Adrenal gland (tissue), 12 donors: Measurements from ENCODE around the gene SOX1. TPM values are rescaled to one million over a fixed set of nuclear protein-coding genes. Genes with fewer than 3 reads are reported as not detected.

Experiments
- DNase-seq, 7 donors: peaks; one replicate each; pipeline ENCODE4 v3.0.0-alpha.2; 2019 to 2020
- H3K27ac ChIP-seq, 5 donors: fragments of 200-600 bp; sonication (generic) in 4 of 5; 1 replicate in 3 of 5; 2 replicates in 2 of 5; pipeline versions ENCODE4 v1.5.1 to v1.8.0; 2016 to 2020; ENCODE audit warnings: mild to moderate bottlenecking in 1 of 5
- H3K27me3 ChIP-seq: fragments of 200-600 bp; 2 replicates; pipeline ENCODE4 v1.8.0; 2021
- H3K36me3 ChIP-seq, 2 donors: fragments of 200-600 bp; replicated peaks in 1 of 2; 1 replicate in 1 of 2; 2 replicates in 1 of 2; pipeline versions ENCODE4 v1.5.1 to v1.8.0; 2018 to 2022
- H3K4me1 ChIP-seq, 2 donors: fragments of 200-600 bp; replicated peaks in 1 of 2; 1 replicate in 1 of 2; 2 replicates in 1 of 2; pipeline versions ENCODE4 v1.5.1 to v1.8.0; 2018 to 2021
- H3K4me3 ChIP-seq, 4 donors: fragments of 200-600 bp; sonication (generic) in 3 of 4; one replicate each; pipeline ENCODE4 v1.5.1; 2016 to 2018
- H3K9me3 ChIP-seq, 3 donors: fragments of 200-600 bp; sonication (generic) in 1 of 3; replicated peaks in 1 of 3; 1 replicate in 2 of 3; 2 replicates in 1 of 3; pipeline versions ENCODE4 v1.5.1 to v1.8.0; 2016 to 2021
- POLR2A ChIP-seq, 2 donors: fragments of 450-650 bp; IDR thresholded peaks; one replicate each; pipeline ENCODE4 v1.6.1; 2017; ENCODE audit warnings: antibody characterized with exemption in 2 of 2, mild to moderate bottlenecking in 2 of 2, moderate library complexity in 1 of 2
- WGBS, 4 donors: extraction: QIAGEN DNeasy Blood & Tissue Kit in 2 of 4; methylation state at CpG; one replicate each; pipeline versions ENCODE4 v1.1.5 to v1.1.7; 2013 to 2017; 5-methylcytosine and 5-hydroxymethylcytosine counted together
- intact Hi-C, 2 donors: fragments of 100-400 bp; cut with DNase I; formaldehyde crosslinking; loops; one replicate each; pipeline versions ENCODE4 v1.14.1 to v1.15.0; 2022 to 2023
- polyA plus RNA-seq, 3 donors: library from polyadenylated mRNA; stranded (reverse); fragments of 200-250 nt in 2 of 3; fragments of 350-450 nt in 1 of 3; fragmentation: Illumina TruSeq in 1 of 3; extraction: RNeasy Lipid Tissue Mini Kit (QIAGEN cat#74804) in 1 of 3; gene quantifications; one replicate each; pipeline ENCODE4 v1.2.3, GENCODE V29; 2013 to 2014
- total RNA-seq, 9 donors: library from RNA; depleted of rRNA in 4 of 9; stranded (reverse); fragments of >200 nt in 4 of 9; fragments of 120-200 nt in 1 of 9; fragmentation: NEBNext Ultra II Directional in 1 of 9; extraction: Animal tissue kit (Norgen Biotek cat#: 25700) in 1 of 9; gene quantifications; one replicate each; pipeline versions ENCODE4 v1.1.0 to v1.2.4, GENCODE V29; 2013 to 2023
- TF ChIP-seq, protein P1 (sequence below), 6 experiments: fragments of 450-650 bp in 4 of 6; fragments of 200-600 bp in 2 of 6; sonication (generic) in 1 of 6; IDR thresholded peaks; 1 replicate in 5 of 6; 2 replicates in 1 of 6; pipeline versions ENCODE4 v1.5.1 to v1.8.0; 2016 to 2021; ENCODE audit warnings: antibody characterized with exemption in 6 of 6, mild to moderate bottlenecking in 2 of 6, moderate library complexity in 1 of 6
- donor health status: healthy with polysubstance abuse.
- donor health status: Bipolar disorder and iron deficiency.
- donor health status: DM: yes; HTN: yes; CAD: no.
- donor health status: DM: no; HTN: no; CAD: no.
- donor health status: DM: no; HTN: no; CAD: no.
- donor health status: DM: yes; HTN: yes; CAD: no.

The SOX1 gene
- total and polyA plus RNA-seq, 12 donors = not detected

DNA sequence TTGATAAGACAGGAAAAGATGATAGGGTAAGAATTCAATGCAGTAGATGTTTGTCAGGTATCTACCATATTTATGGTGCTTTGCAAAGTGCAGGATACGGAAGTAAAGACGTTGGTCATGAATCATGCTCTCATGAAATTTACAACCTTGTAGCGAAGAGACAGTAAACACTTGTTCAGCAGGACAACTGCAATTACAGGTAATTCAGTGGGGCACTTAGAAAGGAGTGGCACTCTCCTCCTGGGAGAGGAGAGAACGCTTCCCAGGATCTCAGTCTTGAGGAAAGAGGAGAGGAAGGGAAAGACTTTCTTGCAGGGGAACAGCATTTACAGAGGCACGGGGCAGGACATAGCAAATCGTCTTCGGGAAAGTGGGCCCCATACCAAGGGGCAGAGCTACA lies 46.4 kb downstream of the SOX1 start:
- DNase-seq = peak in 1 of 7 donors; percentile 5
- intact Hi-C loops = no loop called here
- peaks cover 23% of the 10 kb centered on the region for H3K27me3 ChIP-seq
- no peaks in the 10 kb centered on the region for H3K4me1 ChIP-seq
- H3K27ac ChIP-seq = no peak overlapping the region
- no peaks in the 10 kb centered on the region for H3K9me3 ChIP-seq
- TF ChIP-seq POLR2A (IDR thresholded peaks at IDR 0.05) = no peak
- TF ChIP-seq, protein P1, sequence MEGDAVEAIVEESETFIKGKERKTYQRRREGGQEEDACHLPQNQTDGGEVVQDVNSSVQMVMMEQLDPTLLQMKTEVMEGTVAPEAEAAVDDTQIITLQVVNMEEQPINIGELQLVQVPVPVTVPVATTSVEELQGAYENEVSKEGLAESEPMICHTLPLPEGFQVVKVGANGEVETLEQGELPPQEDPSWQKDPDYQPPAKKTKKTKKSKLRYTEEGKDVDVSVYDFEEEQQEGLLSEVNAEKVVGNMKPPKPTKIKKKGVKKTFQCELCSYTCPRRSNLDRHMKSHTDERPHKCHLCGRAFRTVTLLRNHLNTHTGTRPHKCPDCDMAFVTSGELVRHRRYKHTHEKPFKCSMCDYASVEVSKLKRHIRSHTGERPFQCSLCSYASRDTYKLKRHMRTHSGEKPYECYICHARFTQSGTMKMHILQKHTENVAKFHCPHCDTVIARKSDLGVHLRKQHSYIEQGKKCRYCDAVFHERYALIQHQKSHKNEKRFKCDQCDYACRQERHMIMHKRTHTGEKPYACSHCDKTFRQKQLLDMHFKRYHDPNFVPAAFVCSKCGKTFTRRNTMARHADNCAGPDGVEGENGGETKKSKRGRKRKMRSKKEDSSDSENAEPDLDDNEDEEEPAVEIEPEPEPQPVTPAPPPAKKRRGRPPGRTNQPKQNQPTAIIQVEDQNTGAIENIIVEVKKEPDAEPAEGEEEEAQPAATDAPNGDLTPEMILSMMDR (IDR thresholded peaks at IDR 0.05) = no peak
- H3K4me3 ChIP-seq = no peak overlapping the region
- WGBS, 4 donors = 50 to 63% (median 57%) methylated on average over 7 of the region's 7 CpGs
- H3K36me3 ChIP-seq = no peaks in the 10 kb centered on the region

DNA sequence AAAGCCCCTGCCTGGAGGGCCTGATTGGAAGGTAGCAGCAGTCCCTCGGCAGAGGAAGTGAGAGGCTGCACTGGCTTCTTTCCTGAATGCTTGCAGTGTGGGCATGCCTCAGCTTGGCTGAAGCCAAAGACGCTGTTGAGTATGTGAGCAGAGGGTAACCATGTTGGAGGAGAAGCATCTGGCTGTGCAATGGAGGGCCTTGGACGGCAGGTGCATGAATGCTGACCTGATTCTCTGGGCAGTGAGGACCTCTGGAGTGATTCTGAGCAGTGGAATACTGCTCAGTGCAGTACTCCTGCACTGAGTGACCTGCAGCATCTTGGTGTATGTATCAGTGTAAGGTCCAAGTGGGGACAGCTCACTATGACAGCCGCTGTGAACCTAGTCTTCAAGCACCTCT lies 46.9 kb downstream of the SOX1 start:
- H3K4me3 ChIP-seq = no peak overlapping the region
- no peaks in the 10 kb centered on the region for H3K36me3 ChIP-seq
- no peak overlapping the region for H3K27ac ChIP-seq
- no peaks in the 10 kb centered on the region for H3K4me1 ChIP-seq
- 59 to 76% (median 66%) methylated on average over 2 to 4 of the region's 4 CpGs for WGBS, 4 donors
- H3K27me3 ChIP-seq = peaks cover 22% of the 10 kb centered on the region
- intact Hi-C loops = no loop called here
- no peak for DNase-seq
- TF ChIP-seq POLR2A (IDR thresholded peaks at IDR 0.05) = no peak
- TF ChIP-seq, protein P1 (IDR thresholded peaks at IDR 0.05) = no peak
- H3K9me3 ChIP-seq = no peaks in the 10 kb centered on the region

DNA sequence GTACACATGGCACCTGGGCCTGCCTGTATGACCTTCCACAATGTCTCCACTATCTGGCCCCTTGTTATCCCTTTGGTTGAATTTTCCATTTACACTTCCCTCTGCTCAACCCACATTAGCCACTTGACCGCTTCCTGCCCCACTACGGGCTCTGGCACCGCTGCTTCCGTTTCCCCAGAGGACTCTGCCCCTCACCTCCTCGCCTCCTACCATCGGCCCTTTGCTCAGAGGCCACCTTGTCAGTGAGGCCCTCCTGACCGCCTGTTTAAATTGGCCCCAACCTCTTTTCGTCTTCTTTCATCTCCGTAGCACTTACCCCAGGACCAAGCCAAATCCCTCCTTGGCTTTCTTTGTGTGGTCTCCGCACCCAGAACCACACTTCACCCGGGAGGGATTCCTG lies 47.4 kb downstream of the SOX1 start:
- Histone ChIP-seq H3K36me3 (no peaks in the 10 kb centered on the region), H3K27me3 (peaks cover 17% of the 10 kb centered on the region), H3K27ac (no peak overlapping the region), H3K9me3 (no peaks in the 10 kb centered on the region), H3K4me1 (no peaks in the 10 kb centered on the region), H3K4me3 (no peak overlapping the region)
- WGBS, 4 donors = 65 to 77% (median 70%) methylated on average over 11 of the region's 11 CpGs
- TF ChIP-seq, protein P1 (IDR thresholded peaks at IDR 0.05) = no peak
- TF ChIP-seq POLR2A (IDR thresholded peaks at IDR 0.05) = no peak
- DNase-seq = peak in 1 of 7 donors; percentile 7
- intact Hi-C loops = no loop called here

DNA sequence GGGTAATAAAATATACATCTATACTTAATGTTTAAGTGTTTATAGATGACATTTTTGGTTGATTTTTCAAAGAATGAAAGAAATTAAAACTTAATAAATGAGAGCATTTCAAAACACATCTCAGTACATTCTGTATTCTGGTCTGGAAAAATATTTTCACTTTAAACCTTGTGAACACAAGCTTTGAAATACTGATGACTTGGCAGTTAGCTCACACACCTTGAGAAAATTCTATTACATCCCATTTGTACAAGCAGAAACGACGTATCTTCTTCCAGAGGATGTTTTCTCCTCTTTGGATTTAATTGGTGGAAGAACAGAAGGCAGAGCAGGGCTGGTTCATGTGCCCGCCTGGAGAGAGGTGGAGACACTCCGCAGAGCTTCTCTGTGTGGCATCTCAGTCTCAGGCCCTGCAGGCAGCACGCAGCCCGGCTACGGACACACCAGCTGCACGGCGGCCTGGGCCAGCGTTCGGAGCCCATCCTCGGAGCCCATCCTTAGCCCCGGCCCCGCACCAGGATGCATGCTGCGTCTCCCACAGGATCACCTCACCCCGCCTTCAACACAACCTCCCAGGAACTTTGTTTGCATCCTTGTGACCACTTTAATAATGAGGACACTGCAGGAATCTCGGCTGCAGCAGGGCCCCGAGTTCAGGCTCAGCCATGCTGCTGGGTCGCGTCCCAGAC lies 48.6 kb downstream of the SOX1 start:
- H3K36me3 ChIP-seq = no peaks in the 10 kb centered on the region
- peak in 1 of 7 donors; percentile 30 for DNase-seq
- H3K27me3 ChIP-seq = peaks cover 12% of the 10 kb centered on the region
- no peaks in the 10 kb centered on the region for H3K4me1 ChIP-seq
- no peak overlapping the region for H3K27ac ChIP-seq
- H3K4me3 ChIP-seq = no peak overlapping the region
- WGBS, 4 donors = 62 to 75% (median 74%) methylated on average over 10 to 20 of the region's 20 CpGs
- TF ChIP-seq, protein P1 (IDR thresholded peaks at IDR 0.05) = no peak
- TF ChIP-seq POLR2A (IDR thresholded peaks at IDR 0.05) = no peak
- H3K9me3 ChIP-seq = no peaks in the 10 kb centered on the region
- intact Hi-C loops = no loop called here
